Memory B cell (primary cell): Measurements from ENCODE around the gene SPRED3.
"Not testable (repeated sequence)": the region's sequence is repeated elsewhere in the genome, so short reads cannot be mapped to it uniquely, and the experiment has no call there.

Experiments used
- ATAC-seq: fragments of 150-1000 bp; cut with Tn5 transposase; 2 replicates; pipeline ENCODE4 v1.10.0; 2021; ENCODE audit warnings: low read depth, mild to moderate bottlenecking, moderate library complexity
- DNase-seq, 2 donors: peaks; one replicate each; pipeline ENCODE4 v3.0.0; 2022; ENCODE audit warnings: low spot score in 2 of 2
- H3K27ac Mint-ChIP-seq: one replicate; pipeline ENCODE4 v1.8.0; 2022; ENCODE audit warnings: mild to moderate bottlenecking, moderate library complexity, mixed read lengths
- H3K27me3 Mint-ChIP-seq: one replicate; pipeline ENCODE4 v1.8.0; 2022; ENCODE audit warnings: mixed read lengths
- H3K36me3 Mint-ChIP-seq: one replicate; pipeline ENCODE4 v1.8.0; 2022; ENCODE audit warnings: mild to moderate bottlenecking, mixed read lengths
- H3K4me1 Mint-ChIP-seq: one replicate; pipeline ENCODE4 v1.8.0; 2022; ENCODE audit warnings: mixed read lengths
- H3K4me3 Mint-ChIP-seq: one replicate; pipeline ENCODE4 v1.8.0; 2022; ENCODE audit warnings: mild to moderate bottlenecking, moderate library complexity, mixed read lengths
- H3K9me3 Mint-ChIP-seq: one replicate; pipeline ENCODE4 v1.8.0; 2022; ENCODE audit warnings: mixed read lengths

Gene SPRED3

GRCh38 chr19:38361633-38362075 lies 26.8 kb upstream of the SPRED3 start:
- no peaks in the 10 kb centered on the region for H3K36me3 Mint-ChIP-seq
- no peak overlapping the region for H3K27ac Mint-ChIP-seq
- H3K9me3 Mint-ChIP-seq: no peaks in the 10 kb centered on the region
- H3K27me3 Mint-ChIP-seq: peaks cover 13% of the 10 kb centered on the region
- peaks cover 11% of the 10 kb centered on the region for H3K4me1 Mint-ChIP-seq
- peak; percentile 45 to 56 for DNase-seq
- peak overlapping the region; percentile 75 for H3K4me3 Mint-ChIP-seq
- peak; percentile 81 for ATAC-seq

- no peaks in the 10 kb centered on the region for H3K36me3 Mint-ChIP-seq
- H3K27ac Mint-ChIP-seq: no peak overlapping the region
- H3K27me3 Mint-ChIP-seq: peaks cover 13% of the 10 kb centered on the region
- peaks cover 11% of the 10 kb centered on the region for H3K4me1 Mint-ChIP-seq
- peak overlapping the region; percentile 75 for H3K4me3 Mint-ChIP-seq
- ATAC-seq: peak; percentile 49
- H3K9me3 Mint-ChIP-seq: no peaks in the 10 kb centered on the region
- DNase-seq: peak in 1 of 2 donors; percentile 47
Measured at GRCh38 chr19:38362076-38362945, 26.2 kb upstream of the SPRED3 start.

DNA sequence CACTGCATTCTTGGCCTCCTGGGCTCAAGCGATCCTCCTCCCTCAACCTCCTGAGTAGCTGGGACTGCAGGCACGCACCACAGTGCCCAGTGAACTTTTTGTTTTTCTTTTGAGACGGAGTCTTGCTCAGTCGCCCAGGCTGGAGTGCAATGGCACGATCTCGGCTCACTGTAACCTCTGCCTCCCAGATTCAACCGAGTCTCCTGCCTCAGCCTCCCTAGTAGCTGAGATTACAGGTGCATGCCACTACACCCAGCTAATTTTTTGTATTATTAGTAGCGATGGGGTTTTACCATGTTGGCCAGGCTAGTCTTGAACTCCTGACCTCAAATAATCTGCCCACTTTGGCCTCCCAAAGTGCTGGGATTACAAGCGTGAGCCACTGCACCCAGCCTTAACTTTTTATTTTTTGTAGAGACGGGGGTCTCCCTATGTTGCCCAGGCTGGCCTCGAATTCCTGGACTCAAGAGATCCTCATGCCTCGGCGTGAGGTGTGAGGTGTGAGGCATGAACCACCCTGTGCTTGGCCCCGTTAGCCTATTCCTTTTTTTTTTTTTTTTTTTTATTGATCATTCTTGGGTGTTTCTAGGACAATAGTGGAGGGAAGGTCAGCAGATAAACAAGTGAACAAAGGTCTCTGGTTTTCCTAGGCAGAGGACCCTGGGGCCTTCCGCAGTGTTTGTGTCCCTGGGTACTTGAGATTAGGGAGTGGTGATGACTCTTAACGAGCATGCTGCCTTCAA lies 25.4 kb upstream of the SPRED3 start:
- not testable (repeated sequence) for ATAC-seq, H3K9me3 Mint-ChIP-seq, H3K36me3 Mint-ChIP-seq, H3K27ac Mint-ChIP-seq, DNase-seq
- H3K4me1 Mint-ChIP-seq: peaks cover 11% of the 10 kb centered on the region
- H3K27me3 Mint-ChIP-seq: peaks cover 14% of the 10 kb centered on the region
- peak overlapping the region; percentile 47 for H3K4me3 Mint-ChIP-seq

GRCh38 chr19:38367041-38367440 lies 21.5 kb upstream of the SPRED3 start:
- Mint-ChIP-seq H3K27me3 (peaks cover 16% of the 10 kb centered on the region), H3K4me3 (no peak overlapping the region), H3K36me3 (no peaks in the 10 kb centered on the region), H3K9me3 (no peaks in the 10 kb centered on the region), H3K4me1 (no peaks in the 10 kb centered on the region), H3K27ac (no peak overlapping the region)
- no peak for DNase-seq
- no peak for ATAC-seq

DNA sequence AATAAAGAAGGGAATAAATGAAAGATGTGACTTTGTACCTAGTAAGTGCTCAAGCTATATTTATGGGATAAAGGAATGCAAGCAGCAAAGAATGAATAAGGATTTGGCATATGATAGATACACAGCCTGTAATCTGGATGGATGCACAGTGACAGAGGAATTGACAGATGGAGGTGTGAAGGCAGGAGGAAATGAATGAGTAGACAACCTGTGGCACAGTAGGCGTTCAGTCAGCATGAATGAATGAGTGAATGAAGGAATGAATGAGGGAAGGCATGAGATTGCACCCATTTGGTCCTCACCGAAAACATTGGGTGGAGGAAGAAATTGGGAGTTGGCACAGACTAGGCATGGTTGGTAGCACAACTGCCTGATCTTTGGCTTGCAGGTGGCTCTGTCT lies 18.9 kb upstream of the SPRED3 start:
- no peak for DNase-seq
- Mint-ChIP-seq H3K36me3 (no peaks in the 10 kb centered on the region), H3K9me3 (no peaks in the 10 kb centered on the region), H3K27me3 (peaks cover 16% of the 10 kb centered on the region), H3K27ac (no peak overlapping the region), H3K4me3 (no peak overlapping the region), H3K4me1 (peaks cover 3% of the 10 kb centered on the region)
- ATAC-seq: no peak

DNA sequence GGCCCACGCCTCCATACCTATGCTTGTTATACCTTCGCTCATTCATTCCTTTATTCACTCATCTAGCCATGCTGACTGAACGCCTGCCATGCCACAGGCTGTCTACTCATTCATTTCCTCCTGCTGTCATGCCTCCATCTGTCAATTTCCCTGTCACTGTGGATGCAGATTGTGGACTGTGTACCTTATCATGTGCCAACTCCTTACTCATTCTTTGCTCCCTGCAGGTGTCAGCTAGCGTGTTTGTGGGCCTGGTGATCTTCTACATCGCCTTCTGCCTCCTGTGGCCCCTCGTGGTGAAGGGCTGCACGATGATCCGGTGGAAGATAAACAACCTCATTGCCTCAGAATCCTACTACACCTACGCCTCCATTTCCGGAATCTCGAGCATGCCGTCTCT lies 18.2 kb upstream of the SPRED3 start:
- H3K4me3 Mint-ChIP-seq: no peak overlapping the region
- no peak for ATAC-seq
- H3K27ac Mint-ChIP-seq: no peak overlapping the region
- H3K9me3 Mint-ChIP-seq: no peaks in the 10 kb centered on the region
- peaks cover 16% of the 10 kb centered on the region for H3K27me3 Mint-ChIP-seq
- DNase-seq: no peak
- H3K36me3 Mint-ChIP-seq: no peaks in the 10 kb centered on the region
- H3K4me1 Mint-ChIP-seq: peaks cover 8% of the 10 kb centered on the region

- Mint-ChIP-seq H3K27me3 (peaks cover 16% of the 10 kb centered on the region), H3K36me3 (no peaks in the 10 kb centered on the region), H3K4me1 (peaks cover 12% of the 10 kb centered on the region), H3K9me3 (no peaks in the 10 kb centered on the region), H3K27ac (no peak overlapping the region), H3K4me3 (no peak overlapping the region)
- ATAC-seq (no peak), DNase-seq (no peak)
Measured at GRCh38 chr19:38371081-38371480, 17.4 kb upstream of the SPRED3 start.

DNA sequence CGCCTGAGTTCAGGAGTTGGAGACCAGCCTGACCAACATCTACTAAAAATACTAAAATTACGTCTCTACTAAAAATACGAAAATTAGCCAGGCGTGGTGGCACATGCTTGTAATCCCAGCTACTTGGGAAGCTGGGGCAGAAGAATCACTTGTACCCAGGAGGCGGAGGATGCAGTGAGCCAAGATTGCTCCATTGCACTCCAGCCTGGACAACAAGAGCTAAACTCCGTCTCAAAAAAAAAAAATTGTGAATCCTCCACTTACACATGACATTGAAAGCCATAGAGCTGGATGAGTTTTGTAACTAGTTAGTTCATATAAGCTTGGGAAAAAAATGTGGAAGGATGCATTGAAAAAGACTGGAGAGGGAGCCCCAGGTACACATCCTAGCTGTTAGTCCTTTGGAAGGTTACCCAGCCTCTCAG lies 14.6 kb upstream of the SPRED3 start:
- H3K27me3 Mint-ChIP-seq: peaks cover 10% of the 10 kb centered on the region
- peak overlapping the region; percentile 97 for H3K4me3 Mint-ChIP-seq
- DNase-seq: no peak
- peaks cover 5% of the 10 kb centered on the region for H3K36me3 Mint-ChIP-seq
- no peak for ATAC-seq
- H3K4me1 Mint-ChIP-seq: peaks cover 17% of the 10 kb centered on the region
- no peaks in the 10 kb centered on the region for H3K9me3 Mint-ChIP-seq
- H3K27ac Mint-ChIP-seq: peak overlapping the region; percentile 96

DNA sequence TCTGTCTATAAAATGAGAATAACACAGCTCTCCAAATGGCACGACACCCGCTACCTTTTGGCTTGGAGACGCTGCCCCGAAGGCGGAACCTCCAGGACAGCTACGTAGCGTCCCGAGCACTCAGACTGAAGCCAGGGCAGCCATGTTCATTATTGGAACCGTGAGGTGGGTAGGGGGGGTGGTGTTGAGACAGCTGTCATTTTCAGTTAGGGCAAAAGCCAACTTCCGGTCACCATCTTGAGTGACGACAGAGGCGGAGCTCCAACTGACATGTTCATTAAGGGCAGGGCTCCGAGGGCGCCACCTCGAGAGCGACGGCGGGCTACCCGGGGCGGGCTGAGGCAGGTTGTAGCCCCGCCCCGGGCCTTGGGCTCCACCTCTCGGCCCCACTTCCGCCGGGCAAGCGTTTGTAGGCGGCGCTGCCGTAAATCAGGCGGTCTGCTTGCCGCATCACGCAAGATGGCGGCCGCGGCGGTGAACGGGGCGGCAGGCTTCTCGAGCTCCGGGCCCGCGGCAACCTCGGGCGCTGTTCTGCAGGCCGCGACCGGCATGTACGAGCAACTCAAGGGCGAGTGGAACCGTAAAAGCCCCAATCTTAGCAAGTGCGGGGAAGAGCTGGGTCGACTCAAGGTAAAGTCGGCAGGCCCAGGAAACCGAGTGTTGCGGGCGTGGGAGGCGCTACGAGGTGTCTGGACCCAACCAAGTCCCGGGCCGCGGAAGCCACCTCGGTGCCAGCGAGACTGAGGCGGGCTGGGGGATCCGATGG lies 14.0 kb upstream of the SPRED3 start, which contains the start of gene PSMD8:
TSS of gene PSMD8 (plus strand) at position 240 of the 766 bp plus-strand sequence. CDS start at position 271, 31 bp downstream.
- peak within 1 kb of the TSS; percentile 96 for H3K27ac Mint-ChIP-seq
- DNase-seq (peak; percentile 93 to 98), ATAC-seq (peak; percentile 92)
- no peaks in the 10 kb centered on the region for H3K9me3 Mint-ChIP-seq
- H3K4me3 Mint-ChIP-seq: peak within 1 kb of the TSS; percentile 97
- peaks cover 11% of the 10 kb centered on the region for H3K27me3 Mint-ChIP-seq
- H3K4me1 Mint-ChIP-seq: peaks cover 19% of the 10 kb centered on the region
- H3K36me3 Mint-ChIP-seq: peaks cover 11% of the 10 kb centered on the region

- peaks cover 10% of the 10 kb centered on the region for H3K27me3 Mint-ChIP-seq
- ATAC-seq: no peak
- peaks cover 14% of the 10 kb centered on the region for H3K36me3 Mint-ChIP-seq
Measured at GRCh38 chr19:38375098-38375493, 13.4 kb upstream of the SPRED3 start.

DNA sequence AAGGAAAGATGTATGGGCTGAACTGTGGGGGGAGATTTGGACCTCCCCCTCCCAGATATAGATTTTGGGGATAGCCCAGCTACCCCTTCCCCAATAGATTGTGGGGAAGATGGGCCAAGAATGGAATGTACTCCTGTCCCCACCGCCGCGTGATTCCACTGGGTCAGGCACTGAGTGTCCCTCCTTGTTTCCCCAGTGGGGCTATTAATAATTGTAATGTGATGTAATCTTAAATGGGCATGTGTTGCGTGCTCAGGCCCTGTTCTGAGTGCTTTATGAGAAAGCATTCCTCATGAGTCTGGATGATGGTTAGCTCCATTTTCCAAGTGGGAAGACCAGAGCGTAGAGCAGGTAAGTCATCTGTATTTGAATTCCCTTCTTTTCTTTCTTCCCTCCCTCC lies 12.7 kb upstream of the SPRED3 start:
- peaks cover 3% of the 10 kb centered on the region for H3K27me3 Mint-ChIP-seq

More at GRCh38 chr19:38375098-38375493, 13.4 kb upstream of the SPRED3 start:
- H3K4me3 Mint-ChIP-seq: peak overlapping the region; percentile 97
- H3K4me1 Mint-ChIP-seq: peaks cover 19% of the 10 kb centered on the region
- H3K9me3 Mint-ChIP-seq: no peaks in the 10 kb centered on the region
- H3K27ac Mint-ChIP-seq: peak overlapping the region; percentile 96
- DNase-seq: no peak

DNA sequence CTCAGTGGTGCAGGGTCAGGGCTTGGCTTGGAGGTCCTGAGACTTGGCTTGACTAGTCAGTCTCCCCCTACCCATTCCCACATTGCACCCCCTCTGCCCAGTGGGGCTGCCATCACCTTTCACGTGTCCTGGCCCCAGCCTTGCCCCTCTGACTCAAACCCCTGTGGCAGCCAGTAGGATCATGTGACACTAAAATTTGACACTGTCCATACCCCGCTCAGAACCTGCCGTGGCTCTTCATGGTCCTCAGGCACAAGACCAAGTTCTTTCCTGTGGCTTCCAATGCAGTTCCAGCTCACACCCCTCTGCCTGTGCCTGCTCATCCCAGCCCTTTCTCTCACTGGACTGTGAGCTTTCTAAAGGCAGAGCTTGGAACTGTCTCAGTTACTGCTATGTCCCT lies 11.9 kb upstream of the SPRED3 start:
- Mint-ChIP-seq H3K36me3 (peaks cover 24% of the 10 kb centered on the region), H3K27ac (no peak overlapping the region), H3K9me3 (no peaks in the 10 kb centered on the region), H3K4me3 (peak overlapping the region; percentile 62), H3K27me3 (peaks cover 3% of the 10 kb centered on the region), H3K4me1 (peaks cover 19% of the 10 kb centered on the region)
- ATAC-seq (no peak), DNase-seq (no peak)

More for the DNA sequence above, 12.7 kb upstream of the SPRED3 start:
- DNase-seq (no peak), ATAC-seq (no peak)
- Mint-ChIP-seq H3K4me1 (peaks cover 19% of the 10 kb centered on the region), H3K27ac (no peak overlapping the region), H3K4me3 (peak overlapping the region; percentile 97), H3K36me3 (peaks cover 18% of the 10 kb centered on the region), H3K9me3 (no peaks in the 10 kb centered on the region)

DNA sequence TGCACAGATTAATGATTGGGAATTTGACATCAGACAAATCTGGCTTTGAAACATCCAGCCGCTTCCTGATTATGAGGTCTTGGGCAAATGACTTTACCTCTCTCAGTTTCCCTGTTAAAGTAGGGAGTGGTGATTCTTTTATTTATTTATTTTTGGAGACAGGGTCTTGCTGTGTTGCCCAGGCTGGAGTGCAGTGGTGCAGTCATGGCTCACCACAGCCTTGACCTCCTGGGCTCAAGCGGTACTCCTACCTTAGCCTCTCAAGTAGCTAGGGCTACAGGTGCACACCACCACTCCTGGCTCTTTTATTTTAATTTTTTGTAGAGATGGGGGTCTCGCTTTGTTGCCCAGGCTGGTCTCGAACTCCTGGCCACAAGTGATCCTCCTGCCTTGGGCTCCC lies 11.4 kb upstream of the SPRED3 start:
- H3K4me3 Mint-ChIP-seq: peak overlapping the region; percentile 62
- H3K9me3 Mint-ChIP-seq: no peaks in the 10 kb centered on the region
- ATAC-seq (no peak), DNase-seq (no peak)
- H3K36me3 Mint-ChIP-seq: peaks cover 29% of the 10 kb centered on the region
- peaks cover 19% of the 10 kb centered on the region for H3K4me1 Mint-ChIP-seq
- peaks cover 3% of the 10 kb centered on the region for H3K27me3 Mint-ChIP-seq
- H3K27ac Mint-ChIP-seq: no peak overlapping the region
